B cell (primary cell): ENCODE results near the gene RBM39. TPM values are rescaled to one million over a fixed set of nuclear protein-coding genes. Genes with fewer than 3 reads are reported as not detected.

Experiments
- ATAC-seq: fragments of 200-7000 bp; cut with Tn5 transposase; one replicate; pipeline ENCODE4 v1.10.0; 2021; ENCODE audit warnings: low read depth, mild to moderate bottlenecking, moderate number of reproducible peaks, moderate library complexity
- CTCF ChIA-PET: fragments of 350-600 bp; sonication (Branson Sonifier 250); formaldehyde crosslinking; loops from one replicate; lab custom pipeline; 2021; ENCODE audit warnings: antibody characterized with exemption, inconsistent platforms; lab: Charles Lee
- POLR2A ChIA-PET: fragments of 350-600 bp; sonication (Branson Sonifier 250); formaldehyde crosslinking; loops from one replicate; lab custom pipeline; 2021; ENCODE audit warnings: antibody characterized with exemption; lab: Charles Lee
- DNase-seq: peaks from one replicate; pipeline ENCODE4 v3.0.0; 2013
- H2AFZ ChIP-seq: 2 replicates; pipeline ENCODE4 v1.6.1; 2012; ENCODE audit warnings: mild to moderate bottlenecking, low read depth, low read length; ENCODE audit not compliant: insufficient read depth, poor library complexity, severe bottlenecking
- H3K27ac ChIP-seq, 2 donors: 1 replicate in 1 of 2; 2 replicates in 1 of 2; pipeline ENCODE4 v1.5.1; 2012 to 2013; ENCODE audit warnings: low read length in 2 of 2, mild to moderate bottlenecking in 2 of 2, moderate library complexity in 1 of 2
- H3K27me3 ChIP-seq, 4 experiments: fragments of 200-600 bp in 1 of 4; sonication (generic) in 1 of 4; replicated peaks in 1 of 4; 1 replicate in 2 of 4; 2 replicates in 2 of 4; pipeline versions ENCODE4 v1.6.1 to v1.7.0; 2013 to 2016; ENCODE audit warnings: low read length in 3 of 4, mild to moderate bottlenecking in 2 of 4, mixed read lengths in 1 of 4, moderate library complexity in 1 of 4; ENCODE audit not compliant: insufficient read depth in 4 of 4, control insufficient read depth in 3 of 4; ENCODE audit errors: control extremely low read depth in 1 of 4
- H3K36me3 ChIP-seq, 2 experiments: replicated peaks in 1 of 2; 1 replicate in 1 of 2; 2 replicates in 1 of 2; pipeline versions ENCODE4 v1.6.1 to v1.7.1; 2013; ENCODE audit warnings: low read length in 1 of 2; ENCODE audit not compliant: insufficient read depth in 2 of 2, control insufficient read depth in 1 of 2; ENCODE audit errors: control extremely low read depth in 1 of 2, extremely low read depth in 1 of 2
- H3K4me1 ChIP-seq, 2 donors: fragments of 200-600 bp in 1 of 2; sonication (generic) in 1 of 2; 1 replicate in 1 of 2; 2 replicates in 1 of 2; pipeline versions ENCODE4 v1.5.1 to v1.6.1; 2013 to 2017; ENCODE audit warnings: low read length in 2 of 2; ENCODE audit not compliant: control insufficient read depth in 2 of 2, insufficient read depth in 2 of 2
- H3K4me2 ChIP-seq: replicated peaks from 2 replicates; pipeline ENCODE3; 2012; ENCODE audit warnings: mild to moderate bottlenecking, low read depth, low read length; ENCODE audit not compliant: poor library complexity, severe bottlenecking
- H3K4me3 ChIP-seq, 5 experiments: fragments of 200-600 bp in 1 of 5; sonication (generic) in 1 of 5; 1 replicate in 3 of 5; 2 replicates in 2 of 5; pipeline versions ENCODE4 v1.5.1 to v1.7.0; 2011 to 2016; ENCODE audit warnings: low read length in 4 of 5, mild to moderate bottlenecking in 4 of 5, low read depth in 2 of 5, control low read depth in 1 of 5, moderate library complexity in 1 of 5; ENCODE audit not compliant: insufficient read depth in 1 of 5; ENCODE audit errors: control extremely low read depth in 1 of 5, extremely low read depth in 1 of 5
- H3K79me2 ChIP-seq: fragments of 200-600 bp; sonication (generic); one replicate; pipeline ENCODE4 v1.6.0; 2016; ENCODE audit warnings: low read length; ENCODE audit not compliant: control insufficient read depth, insufficient read depth
- H3K9ac ChIP-seq: fragments of 200-600 bp; sonication (generic); 2 replicates; pipeline ENCODE4 v1.6.1; 2017; ENCODE audit warnings: mild to moderate bottlenecking, low read length, moderate library complexity
- H3K9me3 ChIP-seq, 3 donors: one replicate each; pipeline versions ENCODE4 v1.6.1 to v1.7.1; 2013; ENCODE audit warnings: low read length in 2 of 3; ENCODE audit not compliant: control insufficient read depth in 2 of 3, insufficient read depth in 1 of 3; ENCODE audit errors: control extremely low read depth in 1 of 3
- H4K20me1 ChIP-seq: 2 replicates; pipeline ENCODE4 v1.6.0; 2012; ENCODE audit warnings: mild to moderate bottlenecking, low read length; ENCODE audit not compliant: insufficient read depth, control insufficient read depth, poor library complexity, severe bottlenecking
- H3K27ac Mint-ChIP-seq: one replicate; pipeline ENCODE4 v1.8.0; 2021; ENCODE audit warnings: mixed read lengths
- H3K27me3 Mint-ChIP-seq: one replicate; pipeline ENCODE4 v1.8.0; 2021; ENCODE audit warnings: mixed read lengths
- H3K4me1 Mint-ChIP-seq: one replicate; pipeline ENCODE4 v1.8.0; 2021; ENCODE audit warnings: mixed read lengths
- H3K4me3 Mint-ChIP-seq: one replicate; pipeline ENCODE4 v1.8.0; 2021; ENCODE audit warnings: mixed read lengths
- H3K9me3 Mint-ChIP-seq: one replicate; pipeline ENCODE4 v1.8.0; 2022; ENCODE audit warnings: mixed read lengths; ENCODE audit not compliant: insufficient read depth
- CTCF ChIP-seq: fragments of 200-600 bp; IDR thresholded peaks from one replicate; pipeline ENCODE4 v1.8.0; 2022; ENCODE audit warnings: antibody characterized with exemption, mild to moderate bottlenecking
- EZH2 ChIP-seq: IDR thresholded peaks from 2 replicates; pipeline ENCODE4 v1.6.1; 2012; ENCODE audit warnings: borderline replicate concordance, low read depth, mild to moderate bottlenecking, moderate library complexity, low read length; ENCODE audit not compliant: insufficient read depth, poor library complexity, severe bottlenecking
- WGBS: methylation state at CpG from one replicate; pipeline ENCODE4 v1.1.5; 2013; ENCODE audit warnings: missing lambda C conversion rate; ENCODE audit not compliant: insufficient coverage; 5-methylcytosine and 5-hydroxymethylcytosine counted together
- intact Hi-C: fragments of 100-400 bp; cut with micrococcal nuclease; formaldehyde crosslinking; loops from one replicate; pipeline ENCODE4 v1.10.0; 2022
- polyA plus RNA-seq: library from polyadenylated mRNA; depleted of rRNA; stranded (reverse); fragments of >200 nt; gene quantifications from 2 replicates; pipeline ENCODE4 v1.2.3, GENCODE V29; 2012
- total RNA-seq, 2 donors: library from RNA; stranded (reverse); fragments of 120-200 nt in 1 of 2; gene quantifications; 1 replicate in 1 of 2; 2 replicates in 1 of 2; pipeline versions ENCODE4 v1.2.3 to v1.2.4, GENCODE V29; 2013 to 2022

RBM39 gene
- total and polyA plus RNA-seq, 2 donors (not counting 1 experiment from before 2014, with no cell fraction given), result 217 to 689 TPM

- H3K4me3 Mint-ChIP-seq, result peak overlapping the region; percentile 49
- Histone ChIP-seq H3K4me1 (peaks cover 64 to 70% of the 10 kb centered on the region in 2 donors), H3K36me3 (no peaks in the 10 kb centered on the region), H3K27ac (peak overlapping the region; percentile 94 to 99), H3K27me3 (no peaks in the 10 kb centered on the region), H3K4me3 (peak overlapping the region in 2 of 5 experiments; percentile 16 to 38), H2AFZ (peak overlapping the region; percentile 52), H3K4me2 (peak overlapping the region; percentile 86), H4K20me1 (no peaks in the 10 kb centered on the region), H3K79me2 (peaks cover 49% of the 10 kb centered on the region), H3K9me3 (peaks cover 0 to 3% (median 0%) of the 10 kb centered on the region in 3 donors), H3K9ac (peak overlapping the region; percentile 58)
- TF ChIP-seq CTCF (no peak), EZH2 (no peak)
- no peak for DNase-seq
- H3K4me1 Mint-ChIP-seq, result peaks cover 55% of the 10 kb centered on the region
- CTCF ChIA-PET, result interaction anchor here (1.1 to 6.8 kb wide), 4 partner anchors 25 to 369 kb away, joined by 3 to 82 read pairs (median 4); partner anchors contain the start of genes RBM39 and SCAND1
- no peaks in the 10 kb centered on the region for H3K9me3 Mint-ChIP-seq
- ATAC-seq, result no peak
- peak overlapping the region; percentile 99 for H3K27ac Mint-ChIP-seq
- no peaks in the 10 kb centered on the region for H3K27me3 Mint-ChIP-seq
- WGBS, result 73% methylated on average over 2 of the region's 5 CpGs
- POLR2A ChIA-PET, result interaction anchor here (0.5 to 6.8 kb wide), 8 partner anchors 10 to 507 kb away, joined by 3 to 259 read pairs (median 4); partner anchors contain the start of genes RBM39 and SPAG4
- intact Hi-C loops, result loop anchor here (1.0 kb wide), 1 partner anchor 26 kb away; no protein-coding TSS in a partner anchor
Observed at GRCh38 chr20:35768731-35769664, 26.9 kb upstream of the RBM39 start.
